DOHH2 (cell line): ENCODE results near the gene GLI3.

Experiments
- EZH2phosphoT487 ChIP-seq: fragments of 200-600 bp; sonication (generic); IDR thresholded peaks from 2 replicates; pipeline ENCODE4 v1.6.1; 2017; ENCODE audit warnings: borderline replicate concordance, mild to moderate bottlenecking, antibody characterized with exemption, low read length, moderate library complexity, mixed read lengths
- TF ChIP-seq, protein P1 (sequence below): fragments of 200-600 bp; sonication (generic); IDR thresholded peaks from one replicate; pipeline ENCODE4 v1.5.1; 2014; ENCODE audit warnings: antibody characterized with exemption, mild to moderate bottlenecking, low read depth, low read length; ENCODE audit not compliant: poor library complexity, severe bottlenecking

DNA sequence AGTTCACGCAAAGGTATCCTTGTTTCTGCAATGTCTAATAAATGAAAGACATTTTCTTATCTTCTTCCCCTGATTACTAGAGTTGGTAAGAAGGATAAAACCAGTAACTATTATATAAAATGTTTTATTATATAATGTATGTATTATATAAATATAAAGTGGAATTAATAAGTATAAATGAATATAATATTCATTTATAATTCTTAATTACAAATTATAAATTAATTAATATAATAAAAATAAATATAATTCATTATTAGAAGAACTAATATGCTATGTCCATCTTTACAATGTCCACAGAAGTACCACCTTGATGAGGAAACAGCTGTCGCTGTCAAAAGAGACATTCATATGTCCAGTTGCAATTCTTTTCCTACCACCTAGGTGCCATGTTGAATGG lies 177.7 kb downstream of the GLI3 start:
- TF ChIP-seq, protein P1, sequence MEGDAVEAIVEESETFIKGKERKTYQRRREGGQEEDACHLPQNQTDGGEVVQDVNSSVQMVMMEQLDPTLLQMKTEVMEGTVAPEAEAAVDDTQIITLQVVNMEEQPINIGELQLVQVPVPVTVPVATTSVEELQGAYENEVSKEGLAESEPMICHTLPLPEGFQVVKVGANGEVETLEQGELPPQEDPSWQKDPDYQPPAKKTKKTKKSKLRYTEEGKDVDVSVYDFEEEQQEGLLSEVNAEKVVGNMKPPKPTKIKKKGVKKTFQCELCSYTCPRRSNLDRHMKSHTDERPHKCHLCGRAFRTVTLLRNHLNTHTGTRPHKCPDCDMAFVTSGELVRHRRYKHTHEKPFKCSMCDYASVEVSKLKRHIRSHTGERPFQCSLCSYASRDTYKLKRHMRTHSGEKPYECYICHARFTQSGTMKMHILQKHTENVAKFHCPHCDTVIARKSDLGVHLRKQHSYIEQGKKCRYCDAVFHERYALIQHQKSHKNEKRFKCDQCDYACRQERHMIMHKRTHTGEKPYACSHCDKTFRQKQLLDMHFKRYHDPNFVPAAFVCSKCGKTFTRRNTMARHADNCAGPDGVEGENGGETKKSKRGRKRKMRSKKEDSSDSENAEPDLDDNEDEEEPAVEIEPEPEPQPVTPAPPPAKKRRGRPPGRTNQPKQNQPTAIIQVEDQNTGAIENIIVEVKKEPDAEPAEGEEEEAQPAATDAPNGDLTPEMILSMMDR: no peak
- TF ChIP-seq EZH2phosphoT487: no peak
